Osteoblast (primary cell): Measurements from ENCODE around the gene GRIA4. TPM values are rescaled to one million over a fixed set of nuclear protein-coding genes. Genes with fewer than 3 reads are reported as not detected.

Source experiments
- DNase-seq: peaks from one replicate; pipeline ENCODE4 v3.0.0; 2011; ENCODE audit warnings: low spot score, mixed read lengths; ENCODE audit not compliant: insufficient read length; ENCODE audit errors: missing footprints
- H2AFZ ChIP-seq: 2 replicates; pipeline ENCODE4 v1.6.0; 2011; ENCODE audit warnings: mild to moderate bottlenecking, low read length
- H3K27ac ChIP-seq: 2 replicates; pipeline ENCODE4 v1.5.1; 2011; ENCODE audit warnings: mild to moderate bottlenecking, low read depth, low read length, moderate library complexity
- H3K27me3 ChIP-seq: 2 replicates; pipeline ENCODE4 v1.6.0; 2012; ENCODE audit warnings: mild to moderate bottlenecking, control low read depth, inconsistent platforms, low read length, moderate library complexity; ENCODE audit not compliant: insufficient read depth
- H3K36me3 ChIP-seq: 2 replicates; pipeline ENCODE4 v1.5.1; 2011; ENCODE audit warnings: mild to moderate bottlenecking, low read length, control low read depth, moderate library complexity; ENCODE audit not compliant: insufficient read depth
- H3K4me1 ChIP-seq: 2 replicates; pipeline ENCODE4 v1.5.1; 2011; ENCODE audit warnings: mild to moderate bottlenecking, low read length, control low read depth, moderate library complexity; ENCODE audit not compliant: insufficient read depth
- H3K4me2 ChIP-seq: 2 replicates; pipeline ENCODE4 v1.6.0; 2011; ENCODE audit warnings: mild to moderate bottlenecking, low read length; ENCODE audit not compliant: insufficient read depth
- H3K4me3 ChIP-seq: fragments of 200-600 bp; sonication (generic); 3 replicates; pipeline ENCODE4 v1.5.1; 2012; ENCODE audit warnings: mild to moderate bottlenecking, low read length, inconsistent platforms; ENCODE audit not compliant: insufficient read depth
- H3K79me2 ChIP-seq: 2 replicates; pipeline ENCODE4 v1.6.0; 2012; ENCODE audit warnings: mild to moderate bottlenecking, low read length, control low read depth, inconsistent platforms; ENCODE audit not compliant: insufficient read depth
- H3K9me3 ChIP-seq: 2 replicates; pipeline ENCODE4 v1.5.1; 2011; ENCODE audit warnings: low read depth, low read length, control low read depth
- H4K20me1 ChIP-seq: 2 replicates; pipeline ENCODE4 v1.6.0; 2012; ENCODE audit warnings: mild to moderate bottlenecking, low read length, control low read depth; ENCODE audit not compliant: insufficient read depth
- total RNA-seq: library from RNA; depleted of rRNA; stranded (reverse); fragments of >200 nt; gene quantifications from 2 replicates; pipeline ENCODE4 v1.2.3, GENCODE V29; 2012
- TF ChIP-seq, protein P1 (sequence below): IDR thresholded peaks from 2 replicates; pipeline ENCODE4 v1.5.1; 2011; ENCODE audit warnings: mild to moderate bottlenecking, low read depth, low read length, moderate library complexity; ENCODE audit errors: extremely low read depth

The GRIA4 gene
- total RNA-seq, 1 donor, result not detected

DNA sequence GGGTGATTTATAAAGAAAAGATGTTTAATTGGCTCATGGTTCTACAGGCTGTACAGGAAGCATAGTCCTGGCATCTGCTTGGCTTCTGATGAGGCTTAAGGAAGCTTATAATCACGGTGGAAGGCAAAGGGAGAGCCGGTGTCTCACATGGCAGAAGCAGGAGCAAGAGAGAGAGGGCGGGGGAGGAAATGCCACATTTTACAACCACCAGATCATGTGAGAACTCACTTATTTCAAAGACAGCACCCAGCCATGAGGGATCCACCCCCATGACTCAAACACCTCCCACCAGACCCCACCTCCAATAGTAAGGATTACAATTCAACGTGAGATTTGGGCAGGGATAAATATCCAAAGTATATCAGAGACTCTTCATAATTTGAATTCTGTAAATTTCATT, 211.5 kb downstream of the GRIA4 start:
- TF ChIP-seq, protein P1, sequence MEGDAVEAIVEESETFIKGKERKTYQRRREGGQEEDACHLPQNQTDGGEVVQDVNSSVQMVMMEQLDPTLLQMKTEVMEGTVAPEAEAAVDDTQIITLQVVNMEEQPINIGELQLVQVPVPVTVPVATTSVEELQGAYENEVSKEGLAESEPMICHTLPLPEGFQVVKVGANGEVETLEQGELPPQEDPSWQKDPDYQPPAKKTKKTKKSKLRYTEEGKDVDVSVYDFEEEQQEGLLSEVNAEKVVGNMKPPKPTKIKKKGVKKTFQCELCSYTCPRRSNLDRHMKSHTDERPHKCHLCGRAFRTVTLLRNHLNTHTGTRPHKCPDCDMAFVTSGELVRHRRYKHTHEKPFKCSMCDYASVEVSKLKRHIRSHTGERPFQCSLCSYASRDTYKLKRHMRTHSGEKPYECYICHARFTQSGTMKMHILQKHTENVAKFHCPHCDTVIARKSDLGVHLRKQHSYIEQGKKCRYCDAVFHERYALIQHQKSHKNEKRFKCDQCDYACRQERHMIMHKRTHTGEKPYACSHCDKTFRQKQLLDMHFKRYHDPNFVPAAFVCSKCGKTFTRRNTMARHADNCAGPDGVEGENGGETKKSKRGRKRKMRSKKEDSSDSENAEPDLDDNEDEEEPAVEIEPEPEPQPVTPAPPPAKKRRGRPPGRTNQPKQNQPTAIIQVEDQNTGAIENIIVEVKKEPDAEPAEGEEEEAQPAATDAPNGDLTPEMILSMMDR, result no peak
- Histone ChIP-seq H3K4me3 (no peak overlapping the region), H3K9me3 (no peaks in the 10 kb centered on the region), H3K27ac (no peak overlapping the region), H2AFZ (no peak overlapping the region), H3K4me2 (no peak overlapping the region), H3K79me2 (no peaks in the 10 kb centered on the region), H3K27me3 (no peaks in the 10 kb centered on the region), H3K4me1 (no peaks in the 10 kb centered on the region), H4K20me1 (no peaks in the 10 kb centered on the region), H3K36me3 (no peaks in the 10 kb centered on the region)
- DNase-seq, result no peak

DNA sequence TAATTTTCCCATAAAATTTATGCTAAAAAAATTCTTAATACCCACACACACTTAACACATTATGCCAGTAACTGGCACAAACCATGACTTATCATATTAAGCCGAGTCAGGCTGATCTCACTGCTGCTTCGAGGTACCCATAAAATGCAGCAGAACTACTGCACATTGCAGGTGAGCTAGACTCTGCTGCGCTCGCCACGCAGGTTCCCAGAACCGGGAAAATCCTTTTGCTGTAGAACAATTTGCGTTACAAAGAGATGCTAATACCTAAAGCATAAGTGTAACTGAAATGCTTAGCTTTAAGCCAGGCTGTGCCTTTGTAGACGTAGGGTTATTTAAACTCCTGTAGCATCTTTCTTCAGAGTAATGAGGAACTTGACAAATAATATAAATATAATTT, 211.9 kb downstream of the GRIA4 start:
- TF ChIP-seq, protein P1, result no peak
- no peaks in the 10 kb centered on the region for H3K36me3 ChIP-seq
- H3K4me1 ChIP-seq, result no peaks in the 10 kb centered on the region
- H3K4me3 ChIP-seq, result no peak overlapping the region
- H3K27ac ChIP-seq, result no peak overlapping the region
- no peaks in the 10 kb centered on the region for H3K27me3 ChIP-seq
- H3K79me2 ChIP-seq, result no peaks in the 10 kb centered on the region
- H4K20me1 ChIP-seq, result no peaks in the 10 kb centered on the region
- H3K4me2 ChIP-seq, result no peak overlapping the region
- H3K9me3 ChIP-seq, result no peaks in the 10 kb centered on the region
- H2AFZ ChIP-seq, result no peak overlapping the region
- no peak for DNase-seq

DNA sequence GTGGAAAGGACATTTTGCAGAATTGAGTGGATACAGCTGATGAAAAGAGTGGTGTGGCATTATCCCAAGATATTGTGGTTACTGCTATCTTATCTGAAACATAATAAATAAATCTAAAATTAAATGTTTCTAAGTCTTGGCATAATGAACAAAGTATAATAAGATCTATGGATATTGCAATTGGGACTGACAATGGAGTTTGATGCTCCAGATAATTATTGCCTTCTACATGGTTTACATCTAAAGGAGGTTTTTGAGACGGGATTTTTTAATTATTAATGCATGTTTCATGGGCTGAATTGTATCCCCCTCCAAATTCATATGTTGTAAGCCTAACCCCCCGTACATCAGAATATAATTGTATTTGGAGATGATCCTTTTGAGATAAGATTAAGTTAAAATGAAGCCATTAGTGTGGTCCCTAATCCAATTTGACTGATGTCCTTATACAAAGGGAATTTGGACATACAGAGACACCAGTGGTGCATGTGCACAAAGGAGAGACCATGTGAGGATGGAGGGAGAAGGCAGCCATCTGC, 213.7 kb downstream of the GRIA4 start:
- no peaks in the 10 kb centered on the region for H4K20me1 ChIP-seq
- H3K4me1 ChIP-seq, result no peaks in the 10 kb centered on the region
- no peaks in the 10 kb centered on the region for H3K9me3 ChIP-seq
- no peak overlapping the region for H2AFZ ChIP-seq
- H3K4me3 ChIP-seq, result no peak overlapping the region
- no peak for DNase-seq
- no peaks in the 10 kb centered on the region for H3K79me2 ChIP-seq
- TF ChIP-seq, protein P1, result no peak
- H3K4me2 ChIP-seq, result no peak overlapping the region
- no peaks in the 10 kb centered on the region for H3K27me3 ChIP-seq
- no peak overlapping the region for H3K27ac ChIP-seq
- no peaks in the 10 kb centered on the region for H3K36me3 ChIP-seq

DNA sequence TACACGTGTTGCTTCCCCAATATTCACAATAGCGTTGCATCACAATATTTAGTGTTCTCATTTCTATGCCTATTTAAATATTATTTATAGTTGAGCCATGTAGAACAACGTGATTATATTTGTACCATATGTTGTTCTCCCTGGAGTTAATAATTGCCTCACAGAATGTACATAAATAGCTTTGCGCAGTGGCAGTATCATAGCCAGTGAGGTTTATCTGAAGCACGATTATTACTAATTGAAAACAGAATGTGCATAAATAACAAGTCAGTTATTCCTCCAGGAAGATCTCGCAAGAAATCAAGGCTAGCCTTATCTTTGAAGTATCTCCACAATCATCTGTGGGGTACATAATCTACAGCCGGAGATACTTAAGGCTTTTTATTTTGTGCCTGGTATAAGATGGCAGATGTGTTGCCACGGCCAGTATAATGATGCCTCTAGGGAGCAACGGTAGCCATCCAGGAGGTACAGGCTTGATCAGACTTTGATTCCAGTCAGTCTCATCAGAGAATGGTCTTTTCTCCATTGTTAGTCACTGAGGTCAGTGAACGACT, 214.7 kb downstream of the GRIA4 start:
- H3K79me2 ChIP-seq, result no peaks in the 10 kb centered on the region
- TF ChIP-seq, protein P1, result no peak
- no peaks in the 10 kb centered on the region for H3K9me3 ChIP-seq
- no peak overlapping the region for H3K4me2 ChIP-seq
- no peaks in the 10 kb centered on the region for H3K36me3 ChIP-seq
- H3K4me3 ChIP-seq, result no peak overlapping the region
- H3K4me1 ChIP-seq, result no peaks in the 10 kb centered on the region
- DNase-seq, result no peak
- H3K27ac ChIP-seq, result no peak overlapping the region
- H2AFZ ChIP-seq, result no peak overlapping the region
- no peaks in the 10 kb centered on the region for H3K27me3 ChIP-seq
- no peaks in the 10 kb centered on the region for H4K20me1 ChIP-seq
